HCT116 (cell line): Measurements from ENCODE around the gene MISP3.

Source experiments
- CBX3 ChIP-seq: IDR thresholded peaks from 2 replicates; pipeline ENCODE4 v1.6.1; 2012; ENCODE audit warnings: low read depth
- EGR1 ChIP-seq: IDR thresholded peaks from 2 replicates; pipeline ENCODE4 v1.6.1; 2012; ENCODE audit warnings: low read depth
- EZH2phosphoT487 ChIP-seq: fragments of 200-600 bp; IDR thresholded peaks from 2 replicates; pipeline ENCODE4 v1.6.1; 2018; ENCODE audit warnings: antibody characterized with exemption, borderline replicate concordance
- JUND ChIP-seq: IDR thresholded peaks from 2 replicates; pipeline ENCODE4 v1.6.1; 2012
- POLR2A ChIP-seq: IDR thresholded peaks from 2 replicates; pipeline ENCODE4 v1.7.0; 2011; ENCODE audit warnings: borderline replicate concordance; ENCODE audit not compliant: insufficient read depth, insufficient read length; ENCODE audit errors: extremely low read depth
- POLR2AphosphoS5 ChIP-seq: IDR thresholded peaks from 2 replicates; pipeline ENCODE4 v1.6.1; 2011; ENCODE audit warnings: mild to moderate bottlenecking, low read depth, low read length, moderate library complexity
- YY1 ChIP-seq: IDR thresholded peaks from 2 replicates; pipeline ENCODE4 v1.6.1; 2011; ENCODE audit warnings: low read length, low read depth, moderate library complexity, mild to moderate bottlenecking; ENCODE audit not compliant: insufficient replicate concordance; ENCODE audit errors: extremely low read depth
- TF ChIP-seq, protein P1 (sequence below), 3 experiments: fragments of 200-600 bp in 1 of 3; sonication (generic) in 1 of 3; IDR thresholded peaks in 2 of 3; conservative IDR thresholded peaks in 1 of 3; 2 replicates each; pipeline ENCODE4 v1.5.1; 2012 to 2017; ENCODE audit warnings: low read depth in 2 of 3, low read length in 2 of 3, antibody characterized with exemption in 1 of 3, borderline replicate concordance in 1 of 3, control low read depth in 1 of 3, mild to moderate bottlenecking in 1 of 3, mixed read lengths in 1 of 3, mixed run types in 1 of 3, moderate library complexity in 1 of 3; ENCODE audit not compliant: insufficient read depth in 1 of 3
- TF ChIP-seq, protein P2 (sequence below): IDR thresholded peaks from 2 replicates; pipeline ENCODE4 v1.6.1; 2012; ENCODE audit warnings: low read depth

DNA sequence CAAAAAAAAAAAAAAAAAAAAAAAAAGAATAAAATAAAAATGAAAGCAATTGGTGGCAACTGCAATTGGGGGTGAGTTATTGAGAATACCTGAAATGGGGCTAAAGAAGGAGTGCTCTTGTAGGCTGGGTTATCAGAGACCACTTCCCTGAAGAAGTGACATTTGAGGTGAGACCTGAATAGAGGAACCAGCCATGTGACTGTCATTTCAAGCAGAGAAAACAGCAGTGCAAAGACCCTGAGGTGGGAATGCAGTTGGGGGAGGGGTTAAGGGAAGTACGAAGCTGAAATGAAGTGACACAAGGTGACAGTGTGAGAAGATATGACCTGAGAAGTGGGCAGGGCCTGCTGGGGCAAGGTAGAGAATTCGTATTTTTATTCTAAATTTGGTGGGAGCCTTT is 6.5 kb upstream of the MISP3 start:
- TF ChIP-seq, protein P1, sequence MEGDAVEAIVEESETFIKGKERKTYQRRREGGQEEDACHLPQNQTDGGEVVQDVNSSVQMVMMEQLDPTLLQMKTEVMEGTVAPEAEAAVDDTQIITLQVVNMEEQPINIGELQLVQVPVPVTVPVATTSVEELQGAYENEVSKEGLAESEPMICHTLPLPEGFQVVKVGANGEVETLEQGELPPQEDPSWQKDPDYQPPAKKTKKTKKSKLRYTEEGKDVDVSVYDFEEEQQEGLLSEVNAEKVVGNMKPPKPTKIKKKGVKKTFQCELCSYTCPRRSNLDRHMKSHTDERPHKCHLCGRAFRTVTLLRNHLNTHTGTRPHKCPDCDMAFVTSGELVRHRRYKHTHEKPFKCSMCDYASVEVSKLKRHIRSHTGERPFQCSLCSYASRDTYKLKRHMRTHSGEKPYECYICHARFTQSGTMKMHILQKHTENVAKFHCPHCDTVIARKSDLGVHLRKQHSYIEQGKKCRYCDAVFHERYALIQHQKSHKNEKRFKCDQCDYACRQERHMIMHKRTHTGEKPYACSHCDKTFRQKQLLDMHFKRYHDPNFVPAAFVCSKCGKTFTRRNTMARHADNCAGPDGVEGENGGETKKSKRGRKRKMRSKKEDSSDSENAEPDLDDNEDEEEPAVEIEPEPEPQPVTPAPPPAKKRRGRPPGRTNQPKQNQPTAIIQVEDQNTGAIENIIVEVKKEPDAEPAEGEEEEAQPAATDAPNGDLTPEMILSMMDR (IDR thresholded peaks at IDR 0.05 in 2 of 3, conservative IDR thresholded peaks at IDR 0.05 in 1 of 3; ENCODE audit: borderline replicate concordance in 1 of 3, insufficient read depth in 1 of 3, low read depth in 2 of 3, low read length in 2 of 3) = no peak
- no peak for TF ChIP-seq POLR2A
- TF ChIP-seq, protein P2, sequence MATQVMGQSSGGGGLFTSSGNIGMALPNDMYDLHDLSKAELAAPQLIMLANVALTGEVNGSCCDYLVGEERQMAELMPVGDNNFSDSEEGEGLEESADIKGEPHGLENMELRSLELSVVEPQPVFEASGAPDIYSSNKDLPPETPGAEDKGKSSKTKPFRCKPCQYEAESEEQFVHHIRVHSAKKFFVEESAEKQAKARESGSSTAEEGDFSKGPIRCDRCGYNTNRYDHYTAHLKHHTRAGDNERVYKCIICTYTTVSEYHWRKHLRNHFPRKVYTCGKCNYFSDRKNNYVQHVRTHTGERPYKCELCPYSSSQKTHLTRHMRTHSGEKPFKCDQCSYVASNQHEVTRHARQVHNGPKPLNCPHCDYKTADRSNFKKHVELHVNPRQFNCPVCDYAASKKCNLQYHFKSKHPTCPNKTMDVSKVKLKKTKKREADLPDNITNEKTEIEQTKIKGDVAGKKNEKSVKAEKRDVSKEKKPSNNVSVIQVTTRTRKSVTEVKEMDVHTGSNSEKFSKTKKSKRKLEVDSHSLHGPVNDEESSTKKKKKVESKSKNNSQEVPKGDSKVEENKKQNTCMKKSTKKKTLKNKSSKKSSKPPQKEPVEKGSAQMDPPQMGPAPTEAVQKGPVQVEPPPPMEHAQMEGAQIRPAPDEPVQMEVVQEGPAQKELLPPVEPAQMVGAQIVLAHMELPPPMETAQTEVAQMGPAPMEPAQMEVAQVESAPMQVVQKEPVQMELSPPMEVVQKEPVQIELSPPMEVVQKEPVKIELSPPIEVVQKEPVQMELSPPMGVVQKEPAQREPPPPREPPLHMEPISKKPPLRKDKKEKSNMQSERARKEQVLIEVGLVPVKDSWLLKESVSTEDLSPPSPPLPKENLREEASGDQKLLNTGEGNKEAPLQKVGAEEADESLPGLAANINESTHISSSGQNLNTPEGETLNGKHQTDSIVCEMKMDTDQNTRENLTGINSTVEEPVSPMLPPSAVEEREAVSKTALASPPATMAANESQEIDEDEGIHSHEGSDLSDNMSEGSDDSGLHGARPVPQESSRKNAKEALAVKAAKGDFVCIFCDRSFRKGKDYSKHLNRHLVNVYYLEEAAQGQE = no peak
- TF ChIP-seq CBX3 = no peak
- no peak for TF ChIP-seq YY1
- TF ChIP-seq POLR2AphosphoS5 = no peak
- no peak for TF ChIP-seq EZH2phosphoT487
- TF ChIP-seq EGR1 = no peak
- TF ChIP-seq JUND = no peak
